Suprapubic skin (tissue), 3 donors: ENCODE data around the gene ARHGAP18.

Source experiments
- CTCF ChIP-seq, 2 donors: fragments of 200-600 bp in 1 of 2; fragments of 450-650 bp in 1 of 2; sonication (generic) in 1 of 2; IDR thresholded peaks; one replicate each; pipeline ENCODE4 v1.5.1; 2016 to 2019; ENCODE audit warnings: antibody characterized with exemption in 2 of 2, mild to moderate bottlenecking in 1 of 2, moderate library complexity in 1 of 2
- POLR2AphosphoS5 ChIP-seq, 3 donors: sonication (generic); formaldehyde crosslinking; IDR thresholded peaks; one replicate each; pipeline ENCODE4 v1.6.1; 2017; ENCODE audit warnings: antibody characterized with exemption in 3 of 3

- TF ChIP-seq POLR2AphosphoS5 (IDR thresholded peaks at IDR 0.05), result no peak
- no peak for TF ChIP-seq CTCF (IDR thresholded peaks at IDR 0.05)
Measured at GRCh38 chr6:129719692-129720091, 9.7 kb upstream of the ARHGAP18 start.
